Measurements from ENCODE around the gene GPR26. TPM values are rescaled to one million over a fixed set of nuclear protein-coding genes. Genes with fewer than 3 reads are reported as not detected.

The GPR26 gene
- total and polyA plus RNA-seq, 2 of the 4 experiments (the other 2 are of a cell fraction) = not detected

- Histone ChIP-seq H3K56ac (ENCODE audit: extremely low read depth, insufficient read depth, low read length) (no peak overlapping the region), H3K36me3 (ENCODE audit: control insufficient read depth, insufficient read depth, low read length) (no peaks in the 10 kb centered on the region), H2BK120ac (ENCODE audit: low read depth, low read length) (no peak overlapping the region), H3K79me1 (ENCODE audit: low read depth in 1 of 2, low read length in 2 of 2) (no peaks in the 10 kb centered on the region), H4K8ac (ENCODE audit: low read depth in 2 of 2, low read length in 2 of 2) (no peak overlapping the region), H3K9ac (ENCODE audit: low read depth, low read length) (no peak overlapping the region), H4K5ac (ENCODE audit: low read depth, low read length) (no peak overlapping the region), H2AK5ac (ENCODE audit: low read depth, low read length) (no peak overlapping the region), H4K20me1 (ENCODE audit: insufficient read depth, low read length) (no peaks in the 10 kb centered on the region), H3K23ac (ENCODE audit: low read depth, low read length) (no peak overlapping the region), H3K4me2 (ENCODE audit: low read depth, low read length) (no peak overlapping the region), H2AFZ (replicated peaks; ENCODE audit: low read length, poor library complexity) (no peak overlapping the region), H3K4me3 (ENCODE audit: insufficient read depth, low read depth, low read length) (no peak overlapping the region), H3K27me3 (ENCODE audit: control insufficient read depth, insufficient read depth, low read length) (no peaks in the 10 kb centered on the region), H3K4ac (ENCODE audit: low read depth, low read length) (no peak overlapping the region), H3K4me1 (ENCODE audit: control insufficient read depth, insufficient read depth, low read length) (no peaks in the 10 kb centered on the region), H4K91ac (ENCODE audit: insufficient read depth, low read depth, low read length) (no peak overlapping the region), H3K27ac (ENCODE audit: insufficient read depth, low read length) (no peak overlapping the region), H3K9me3 (ENCODE audit: control insufficient read depth, insufficient read depth, low read length) (peaks cover 25% of the 10 kb centered on the region), H2BK20ac (ENCODE audit: low read depth, low read length) (no peak overlapping the region), H3K18ac (ENCODE audit: low read depth, low read length) (no peak overlapping the region), H2BK5ac (ENCODE audit: low read depth, low read length, poor library complexity, severe bottlenecking) (no peak overlapping the region), H3K14ac (replicated peaks; ENCODE audit: low read depth, low read length) (no peak overlapping the region), H3K9me1 (ENCODE audit: insufficient read depth, low read length) (no peaks in the 10 kb centered on the region), H2AK9ac (replicated peaks; ENCODE audit: low read depth, low read length, poor library complexity) (no peak overlapping the region), H2BK15ac (ENCODE audit: low read depth, low read length) (no peak overlapping the region)
- dilution Hi-C loops (cut with HindIII; ENCODE audit: low sequenced_read_pairs, unreplicated experiment) (no loop called here), in situ Hi-C loops (cut with MboI; ENCODE audit: low sequenced_read_pairs) (no loop called here), intact Hi-C loops (cut with micrococcal nuclease) (no loop called here)
- DNase-seq (no peak), ATAC-seq (ENCODE audit: low read depth) (no peak)
- BruUV-seq (replicated peaks) = no TSS peak
- 65% methylated on average over 2 of the region's 6 CpGs; no CpG with 5 or more reads in 1 of the 2 experiments for WGBS, 2 experiments (ENCODE audit: extremely low coverage in 2 of 2, insufficient read length in 1 of 2)
- POLR2A ChIA-PET (ENCODE audit: unreplicated experiment) = no interaction called here
- TF ChIP-seq CEBPB (IDR thresholded peaks at IDR 0.05; ENCODE audit: low read depth, low read length) = no peak
- no peak for TF ChIP-seq ELK1 (IDR thresholded peaks at IDR 0.05; ENCODE audit: borderline replicate concordance, low read depth, low read length)
- TF ChIP-seq CTCF (conservative IDR thresholded peaks at IDR 0.05; ENCODE audit: low read depth, low read length) = no peak
- TF ChIP-seq NFE2L2 (IDR thresholded peaks at IDR 0.05; ENCODE audit: low read depth, low read length) = no peak
- no peak for TF ChIP-seq POLR2A (IDR thresholded peaks at IDR 0.05; ENCODE audit: low read depth, low read length)
- CTCF ChIA-PET = no interaction called here
Measured at GRCh38 chr10:123651421-123652047, 14.6 kb upstream of the GPR26 start.

All from IMR-90 (cell line).